Liver (tissue), 9 donors: ENCODE data around the gene RER1. TPM values are rescaled to one million over a fixed set of nuclear protein-coding genes. Genes with fewer than 3 reads are reported as not detected.

Experiments
- DNase-seq: peaks from one replicate; pipeline ENCODE4 v3.0.0-alpha.2; 2017; ENCODE audit warnings: low spot score
- H3K27ac ChIP-seq, 2 donors: one replicate each; pipeline ENCODE4 v1.7.0; 2013; ENCODE audit warnings: inconsistent platforms in 2 of 2, low read length in 2 of 2, control low read depth in 1 of 2, low read depth in 1 of 2, mild to moderate bottlenecking in 1 of 2
- H3K27me3 ChIP-seq, 4 donors: one replicate each; pipeline versions ENCODE4 v1.6.1 to v1.7.0; 2013; ENCODE audit warnings: low read length in 3 of 4, inconsistent platforms in 1 of 4, mild to moderate bottlenecking in 1 of 4, moderate library complexity in 1 of 4; ENCODE audit not compliant: control insufficient read depth in 4 of 4, insufficient read depth in 4 of 4
- H3K36me3 ChIP-seq, 4 donors: one replicate each; pipeline versions ENCODE4 v1.6.1 to v1.7.0; 2013; ENCODE audit warnings: low read length in 3 of 4, mild to moderate bottlenecking in 3 of 4, low read depth in 1 of 4, moderate library complexity in 1 of 4; ENCODE audit not compliant: control insufficient read depth in 4 of 4, insufficient read depth in 3 of 4
- H3K4me1 ChIP-seq, 4 donors: one replicate each; pipeline versions ENCODE4 v1.6.1 to v1.7.0; 2013; ENCODE audit warnings: low read length in 3 of 4, mild to moderate bottlenecking in 3 of 4, moderate library complexity in 1 of 4; ENCODE audit not compliant: control insufficient read depth in 4 of 4, insufficient read depth in 4 of 4
- H3K4me3 ChIP-seq, 3 donors: one replicate each; pipeline versions ENCODE4 v1.6.1 to v1.7.0; 2013; ENCODE audit warnings: low read length in 3 of 3, control low read depth in 1 of 3, low read depth in 1 of 3, mild to moderate bottlenecking in 1 of 3
- H3K9ac ChIP-seq, 2 donors: one replicate each; pipeline ENCODE4 v1.7.0; 2013; ENCODE audit warnings: low read length in 2 of 2, mild to moderate bottlenecking in 2 of 2, moderate library complexity in 2 of 2, control low read depth in 1 of 2, low read depth in 1 of 2
- H3K9me3 ChIP-seq, 4 donors: one replicate each; pipeline versions ENCODE4 v1.6.1 to v1.7.0; 2013; ENCODE audit warnings: low read length in 3 of 4; ENCODE audit not compliant: control insufficient read depth in 4 of 4
- ATF3 ChIP-seq: IDR thresholded peaks from 2 replicates; pipeline ENCODE4 v1.6.1; 2016; ENCODE audit warnings: antibody characterized with exemption
- CTCF ChIP-seq: fragments of 150-350 bp; IDR thresholded peaks from 2 replicates; pipeline ENCODE4 v1.5.1; 2017; ENCODE audit warnings: improper control_type of control experiment, low read depth, low read length; ENCODE audit not compliant: missing input control
- FOXA1 ChIP-seq: IDR thresholded peaks from 2 replicates; pipeline ENCODE4 v1.6.1; 2016; ENCODE audit warnings: antibody characterized with exemption
- FOXA2 ChIP-seq: IDR thresholded peaks from 2 replicates; pipeline ENCODE4 v1.6.1; 2016; ENCODE audit warnings: antibody characterized with exemption
- GABPA ChIP-seq, 2 donors: IDR thresholded peaks in 1 of 2; conservative IDR thresholded peaks in 1 of 2; 2 replicates each; pipeline ENCODE4 v1.6.1; 2016; ENCODE audit warnings: antibody characterized with exemption in 2 of 2, mild to moderate bottlenecking in 1 of 2, moderate library complexity in 1 of 2
- HNF4A ChIP-seq, 2 donors: conservative IDR thresholded peaks; 2 replicates each; pipeline ENCODE4 v1.6.1; 2016; ENCODE audit warnings: antibody characterized with exemption in 2 of 2, mild to moderate bottlenecking in 2 of 2
- HNF4G ChIP-seq: IDR thresholded peaks from 2 replicates; pipeline ENCODE4 v1.6.1; 2016; ENCODE audit warnings: antibody characterized with exemption
- JUND ChIP-seq, 2 donors: IDR thresholded peaks; 2 replicates each; pipeline ENCODE4 v1.6.1; 2016; ENCODE audit warnings: antibody characterized with exemption in 2 of 2
- NR2F2 ChIP-seq: IDR thresholded peaks from 2 replicates; pipeline ENCODE4 v1.6.1; 2016; ENCODE audit warnings: antibody characterized with exemption
- RAD21 ChIP-seq, 2 donors: IDR thresholded peaks; 2 replicates each; pipeline ENCODE4 v1.6.1; 2016; ENCODE audit warnings: antibody characterized with exemption in 2 of 2, mild to moderate bottlenecking in 2 of 2
- RXRA ChIP-seq, 2 donors: IDR thresholded peaks; 2 replicates each; pipeline ENCODE4 v1.6.1; 2017 to 2018; ENCODE audit warnings: antibody characterized with exemption in 2 of 2, mild to moderate bottlenecking in 1 of 2
- SP1 ChIP-seq: IDR thresholded peaks from 2 replicates; pipeline ENCODE4 v1.6.1; 2018; ENCODE audit warnings: antibody characterized with exemption, mild to moderate bottlenecking
- TAF1 ChIP-seq: conservative IDR thresholded peaks from 2 replicates; pipeline ENCODE4 v1.6.1; 2016; ENCODE audit warnings: antibody characterized with exemption, mild to moderate bottlenecking
- YY1 ChIP-seq: IDR thresholded peaks from 2 replicates; pipeline ENCODE4 v1.6.1; 2016; ENCODE audit warnings: antibody characterized with exemption, mild to moderate bottlenecking
- ZBTB33 ChIP-seq: IDR thresholded peaks from 2 replicates; pipeline ENCODE4 v1.6.1; 2016; ENCODE audit warnings: antibody characterized with exemption
- WGBS: extraction: QIAGEN DNeasy Blood & Tissue Kit; methylation state at CpG from one replicate; pipeline ENCODE4 v1.1.7; 2013; 5-methylcytosine and 5-hydroxymethylcytosine counted together
- polyA plus RNA-seq, 2 donors: library from polyadenylated mRNA; stranded (reverse) in 1 of 2; unstranded in 1 of 2; fragments of 200-250 nt in 1 of 2; fragments of >200 nt in 1 of 2; fragmentation: Nextera tagmentation in 1 of 2; extraction: Ambion mirVana in 1 of 2; gene quantifications; one replicate each; pipeline versions ENCODE4 v1.2.1 to v1.2.3, GENCODE V29; 2013 to 2015
- total RNA-seq, 2 donors: library from RNA; depleted of rRNA; stranded (reverse); fragments of >200 nt; gene quantifications; one replicate each; pipeline ENCODE4 v1.2.3, GENCODE V29; 2014
- TF ChIP-seq, protein P1 (sequence below): IDR thresholded peaks from 2 replicates; pipeline ENCODE4 v1.6.1; 2016; ENCODE audit warnings: antibody characterized with exemption
- TF ChIP-seq, protein P2 (sequence below): IDR thresholded peaks from 2 replicates; pipeline ENCODE4 v1.6.1; 2016; ENCODE audit warnings: antibody characterized with exemption, mild to moderate bottlenecking
- donor health status: healthy.
- donor health status: healthy.
- donor health status: healthy.
- donor health status: healthy.
- donor health status: healthy.

RER1 gene
- total and polyA plus RNA-seq, 4 donors = 43.5 to 142 (median 89.7) TPM

DNA sequence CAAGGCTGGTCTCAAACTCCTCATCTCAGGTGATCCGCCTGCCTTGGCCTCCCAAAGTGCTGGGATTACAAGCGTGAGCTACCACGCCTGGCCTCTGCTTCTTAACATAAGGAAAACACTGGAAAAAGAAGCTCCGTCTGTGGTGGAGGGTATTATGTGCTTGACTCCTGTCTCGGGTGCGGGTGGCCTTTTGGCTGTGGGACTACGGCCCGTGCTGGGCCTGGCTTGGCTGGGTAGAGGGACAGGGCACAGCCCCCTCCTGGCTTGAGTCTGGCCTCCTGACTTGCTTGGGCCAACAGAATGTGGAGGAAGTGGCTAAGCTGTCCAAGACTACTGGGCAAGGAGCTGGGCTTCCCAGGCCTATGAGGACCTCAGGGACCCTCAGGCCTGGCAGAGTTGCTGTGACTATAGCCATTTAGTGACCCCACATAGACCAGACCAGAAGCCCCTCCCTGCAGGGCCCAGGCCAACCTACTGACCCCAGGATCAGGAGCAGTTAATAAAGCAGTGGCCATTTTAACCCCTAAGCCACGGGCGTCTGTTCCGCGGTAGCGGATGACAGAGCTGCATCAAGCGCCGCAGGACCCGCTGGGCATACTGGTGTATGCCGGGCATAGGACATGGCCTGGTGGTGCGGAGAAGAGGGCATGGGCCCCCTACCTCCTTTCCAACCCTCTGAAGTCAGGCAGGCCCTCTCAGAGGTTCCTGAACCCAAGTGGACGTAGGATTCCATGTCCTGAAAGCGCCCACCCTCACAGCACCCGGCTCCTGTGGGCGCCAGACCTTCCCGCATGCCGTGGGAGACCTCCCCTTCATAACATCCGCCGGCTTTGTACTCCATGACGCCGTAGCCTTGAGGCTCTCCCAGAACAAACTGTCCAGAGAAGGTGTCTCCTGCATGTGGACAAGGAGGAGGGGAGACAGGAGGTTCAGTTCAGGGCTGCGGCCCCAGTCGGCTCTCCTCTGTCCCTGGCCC is 4.7 kb upstream of the RER1 start:
- H3K27ac ChIP-seq = no peak overlapping the region
- no peak for DNase-seq
- peaks cover 0 to 13% (median 10%) of the 10 kb centered on the region in 4 donors for H3K4me1 ChIP-seq
- H3K4me3 ChIP-seq = no peak overlapping the region
- H3K9ac ChIP-seq = no peak overlapping the region
- no peaks in the 10 kb centered on the region for H3K36me3 ChIP-seq
- TF ChIP-seq CTCF (no peak), HNF4G (no peak), YY1 (no peak)
- no peaks in the 10 kb centered on the region for H3K27me3 ChIP-seq
- 97% methylated on average over 30 of the region's 30 CpGs for WGBS
- no peaks in the 10 kb centered on the region for H3K9me3 ChIP-seq

DNA sequence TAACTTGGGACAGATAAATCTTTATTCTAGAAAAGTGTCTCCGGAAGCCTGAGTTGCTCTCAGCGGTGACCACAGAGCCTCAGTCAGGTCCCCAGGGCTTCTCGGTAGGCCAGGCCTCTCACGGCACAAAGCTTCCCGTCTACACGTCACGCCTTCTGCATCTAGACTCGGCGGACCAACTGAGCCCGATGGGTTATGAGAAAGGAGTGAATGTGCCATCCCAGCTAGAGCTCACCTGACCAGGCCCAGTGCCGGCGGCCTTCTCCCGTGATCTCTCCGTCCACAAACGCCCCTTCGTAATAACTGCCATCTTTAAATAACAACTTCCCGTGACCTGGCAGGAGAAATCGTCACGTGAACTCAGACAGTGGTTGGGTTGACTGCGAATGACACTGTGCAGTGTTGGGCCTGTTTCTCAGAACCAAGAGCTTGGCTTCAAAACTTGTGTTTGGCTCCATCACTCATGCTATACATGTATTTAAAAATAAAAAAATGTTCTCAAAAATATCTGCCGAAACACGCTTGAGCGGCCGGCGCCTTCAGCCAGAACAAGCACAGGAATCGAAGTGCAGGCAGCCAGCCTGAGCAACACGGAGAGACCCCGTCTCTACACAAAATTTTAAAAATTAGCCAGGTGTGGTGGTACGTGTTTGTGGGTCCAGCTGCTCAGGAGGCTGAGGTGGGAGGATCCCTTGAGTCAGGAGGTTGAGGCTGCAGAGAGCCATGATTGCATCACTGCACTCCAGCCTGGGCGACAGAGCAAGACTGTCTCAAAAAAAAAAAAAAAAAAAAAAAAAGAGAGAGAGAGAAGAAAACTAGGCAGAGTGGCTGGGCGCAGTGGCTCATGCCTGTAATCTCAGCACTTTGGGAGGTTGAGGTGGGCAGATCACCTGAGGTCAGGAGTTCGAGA is 3.4 kb upstream of the RER1 start:
- Histone ChIP-seq H3K9me3 (no peaks in the 10 kb centered on the region), H3K27me3 (no peaks in the 10 kb centered on the region), H3K4me3 (no peak overlapping the region), H3K36me3 (no peaks in the 10 kb centered on the region), H3K27ac (no peak overlapping the region), H3K9ac (no peak overlapping the region), H3K4me1 (peaks cover 0 to 25% (median 21%) of the 10 kb centered on the region in 4 donors)
- WGBS = 96% methylated on average over 32 of the region's 32 CpGs
- DNase-seq = no peak
- TF ChIP-seq ATF3 (no peak), NR2F2 (no peak), HNF4G (no peak), RXRA (IDR thresholded peaks at IDR 0.05) (no peak), FOXA2 (no peak), RAD21 (IDR thresholded peaks at IDR 0.05) (no peak), GABPA (IDR thresholded peaks at IDR 0.05 in 1 of 2, conservative IDR thresholded peaks at IDR 0.05 in 1 of 2) (no peak), TAF1 (no peak), ZBTB33 (no peak), FOXA1 (no peak), CTCF (no peak), SP1 (no peak), HNF4A (conservative IDR thresholded peaks at IDR 0.05) (no peak), YY1 (no peak), JUND (IDR thresholded peaks at IDR 0.05) (no peak)
- TF ChIP-seq, protein P1, sequence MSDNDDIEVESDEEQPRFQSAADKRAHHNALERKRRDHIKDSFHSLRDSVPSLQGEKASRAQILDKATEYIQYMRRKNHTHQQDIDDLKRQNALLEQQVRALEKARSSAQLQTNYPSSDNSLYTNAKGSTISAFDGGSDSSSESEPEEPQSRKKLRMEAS = no peak
- TF ChIP-seq, protein P2, sequence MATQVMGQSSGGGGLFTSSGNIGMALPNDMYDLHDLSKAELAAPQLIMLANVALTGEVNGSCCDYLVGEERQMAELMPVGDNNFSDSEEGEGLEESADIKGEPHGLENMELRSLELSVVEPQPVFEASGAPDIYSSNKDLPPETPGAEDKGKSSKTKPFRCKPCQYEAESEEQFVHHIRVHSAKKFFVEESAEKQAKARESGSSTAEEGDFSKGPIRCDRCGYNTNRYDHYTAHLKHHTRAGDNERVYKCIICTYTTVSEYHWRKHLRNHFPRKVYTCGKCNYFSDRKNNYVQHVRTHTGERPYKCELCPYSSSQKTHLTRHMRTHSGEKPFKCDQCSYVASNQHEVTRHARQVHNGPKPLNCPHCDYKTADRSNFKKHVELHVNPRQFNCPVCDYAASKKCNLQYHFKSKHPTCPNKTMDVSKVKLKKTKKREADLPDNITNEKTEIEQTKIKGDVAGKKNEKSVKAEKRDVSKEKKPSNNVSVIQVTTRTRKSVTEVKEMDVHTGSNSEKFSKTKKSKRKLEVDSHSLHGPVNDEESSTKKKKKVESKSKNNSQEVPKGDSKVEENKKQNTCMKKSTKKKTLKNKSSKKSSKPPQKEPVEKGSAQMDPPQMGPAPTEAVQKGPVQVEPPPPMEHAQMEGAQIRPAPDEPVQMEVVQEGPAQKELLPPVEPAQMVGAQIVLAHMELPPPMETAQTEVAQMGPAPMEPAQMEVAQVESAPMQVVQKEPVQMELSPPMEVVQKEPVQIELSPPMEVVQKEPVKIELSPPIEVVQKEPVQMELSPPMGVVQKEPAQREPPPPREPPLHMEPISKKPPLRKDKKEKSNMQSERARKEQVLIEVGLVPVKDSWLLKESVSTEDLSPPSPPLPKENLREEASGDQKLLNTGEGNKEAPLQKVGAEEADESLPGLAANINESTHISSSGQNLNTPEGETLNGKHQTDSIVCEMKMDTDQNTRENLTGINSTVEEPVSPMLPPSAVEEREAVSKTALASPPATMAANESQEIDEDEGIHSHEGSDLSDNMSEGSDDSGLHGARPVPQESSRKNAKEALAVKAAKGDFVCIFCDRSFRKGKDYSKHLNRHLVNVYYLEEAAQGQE = no peak
